ENCODE measurements around the gene LARGE1. TPM values are rescaled to one million over a fixed set of nuclear protein-coding genes. Genes with fewer than 3 reads are reported as not detected.

LARGE1 gene
- polyA plus RNA-seq, 3 donors, result 0.05 to 0.13 TPM; not detected in 1

DNA sequence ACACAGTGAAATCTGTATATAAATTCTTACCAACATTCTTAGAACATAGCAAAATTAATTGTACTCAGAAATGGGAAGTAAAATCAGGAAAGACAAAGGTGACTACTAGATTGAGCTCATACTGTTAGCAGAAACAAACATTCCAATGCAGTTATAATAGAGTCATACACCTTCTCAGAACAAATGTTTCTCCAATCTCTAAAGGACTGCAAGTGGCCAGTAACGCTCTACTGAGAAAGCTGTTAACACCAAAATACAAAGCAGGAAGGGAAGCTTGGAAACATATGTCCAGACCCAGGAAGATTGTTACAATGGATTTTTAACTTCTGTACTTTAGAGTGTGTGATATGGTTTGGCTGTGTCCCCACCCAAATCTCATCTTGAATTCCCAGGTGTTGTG, 341.5 kb downstream of the LARGE1 start:
- H3K4me1 ChIP-seq (ENCODE audit: control insufficient read depth in 1 of 2, insufficient read depth in 2 of 2, low read length in 2 of 2), result no peaks in the 10 kb centered on the region
- no peaks in the 10 kb centered on the region for H4K20me1 ChIP-seq (ENCODE audit: insufficient read depth, low read length)
- no peaks in the 10 kb centered on the region for H3K9me3 Mint-ChIP-seq
- no peaks in the 10 kb centered on the region for H3K79me2 ChIP-seq (ENCODE audit: insufficient read depth, low read length)
- H3K36me3 ChIP-seq (replicated peaks in 1 of 2; ENCODE audit: control insufficient read depth in 1 of 2, insufficient read depth in 2 of 2, low read length in 2 of 2), result no peaks in the 10 kb centered on the region
- no CpG with 5 or more reads among the region's 1 CpG for WGBS (ENCODE audit: insufficient coverage)
- no peak overlapping the region for H3K27ac ChIP-seq (ENCODE audit: low read depth in 1 of 2, low read length in 2 of 2)
- no peak overlapping the region for H3K4me2 ChIP-seq (replicated peaks; ENCODE audit: extremely low read depth, low read length, poor library complexity, severe bottlenecking)
- no peak for TF ChIP-seq CTCF (IDR thresholded peaks at IDR 0.05)
- no peak overlapping the region for H2AFZ ChIP-seq (ENCODE audit: insufficient read depth, low read depth, low read length, poor library complexity, severe bottlenecking)
- H3K36me3 Mint-ChIP-seq, result no peaks in the 10 kb centered on the region
- no peak overlapping the region for H3K27ac Mint-ChIP-seq
- H3K4me3 ChIP-seq (replicated peaks in 1 of 3; ENCODE audit: low read depth in 2 of 3, low read length in 3 of 3), result no peak overlapping the region
- H3K4me3 Mint-ChIP-seq, result no peak overlapping the region
- DNase-seq, result no peak
- no peaks in the 10 kb centered on the region for H3K9me3 ChIP-seq (replicated peaks in 1 of 2; ENCODE audit: control insufficient read depth in 1 of 2, insufficient read depth in 1 of 2, low read length in 2 of 2)
- H3K9ac ChIP-seq (ENCODE audit: insufficient read depth, low read length, poor library complexity, severe bottlenecking), result no peak overlapping the region
- H3K4me1 Mint-ChIP-seq, result no peaks in the 10 kb centered on the region
- no peaks in the 10 kb centered on the region for H3K27me3 ChIP-seq (ENCODE audit: control insufficient read depth in 2 of 2, insufficient read depth in 2 of 2, low read length in 2 of 2)
- intact Hi-C loops (cut with micrococcal nuclease), result no loop called here
- H3K27me3 Mint-ChIP-seq (ENCODE audit: low read depth in 3 of 3), result peaks cover 2 to 3% (median 2%) of the 10 kb centered on the region in 3 donors

GRCh38 chr22:33577862-33578411, 342.3 kb downstream of the LARGE1 start:
- Mint-ChIP-seq H3K27me3 (ENCODE audit: low read depth in 3 of 3) (peaks cover 2 to 3% (median 2%) of the 10 kb centered on the region in 3 donors), H3K36me3 (no peaks in the 10 kb centered on the region), H3K27ac (no peak overlapping the region), H3K4me1 (no peaks in the 10 kb centered on the region), H3K4me3 (no peak overlapping the region), H3K9me3 (no peaks in the 10 kb centered on the region)
- Histone ChIP-seq H2AFZ (ENCODE audit: insufficient read depth, low read depth, low read length, poor library complexity, severe bottlenecking) (no peak overlapping the region), H3K9ac (ENCODE audit: insufficient read depth, low read length, poor library complexity, severe bottlenecking) (no peak overlapping the region), H3K27ac (ENCODE audit: low read depth in 1 of 2, low read length in 2 of 2) (no peak overlapping the region), H3K9me3 (replicated peaks in 1 of 2; ENCODE audit: control insufficient read depth in 1 of 2, insufficient read depth in 1 of 2, low read length in 2 of 2) (no peaks in the 10 kb centered on the region), H3K4me2 (replicated peaks; ENCODE audit: extremely low read depth, low read length, poor library complexity, severe bottlenecking) (no peak overlapping the region), H3K27me3 (ENCODE audit: control insufficient read depth in 2 of 2, insufficient read depth in 2 of 2, low read length in 2 of 2) (no peaks in the 10 kb centered on the region), H3K4me1 (ENCODE audit: control insufficient read depth in 1 of 2, insufficient read depth in 2 of 2, low read length in 2 of 2) (no peaks in the 10 kb centered on the region), H3K36me3 (replicated peaks in 1 of 2; ENCODE audit: control insufficient read depth in 1 of 2, insufficient read depth in 2 of 2, low read length in 2 of 2) (no peaks in the 10 kb centered on the region), H3K4me3 (replicated peaks in 1 of 3; ENCODE audit: low read depth in 2 of 3, low read length in 3 of 3) (no peak overlapping the region), H4K20me1 (ENCODE audit: insufficient read depth, low read length) (no peaks in the 10 kb centered on the region), H3K79me2 (ENCODE audit: insufficient read depth, low read length) (no peaks in the 10 kb centered on the region)
- 100% methylated on average over 1 of the region's 4 CpGs for WGBS (ENCODE audit: insufficient coverage)
- DNase-seq, result no peak
- no peak for TF ChIP-seq CTCF (IDR thresholded peaks at IDR 0.05)
- intact Hi-C loops (cut with micrococcal nuclease), result no loop called here
